SK-N-SH treated with all-trans-retinoic acid at 6 μM for 48 hours (cell line): ENCODE measurements around the gene ATP9A.

Source experiments
- GLIS3 ChIP-seq: fragments of 250-450 bp; sonication (Bioruptor Pico); IDR thresholded peaks from 2 replicates; pipeline ENCODE4 v1.5.0; 2020; ENCODE audit warnings: mild to moderate bottlenecking, moderate library complexity
- PATZ1 ChIP-seq: fragments of 250-450 bp; sonication (Bioruptor Pico); IDR thresholded peaks from 2 replicates; pipeline ENCODE4 v1.8.0; 2020; ENCODE audit warnings: mild to moderate bottlenecking, moderate library complexity, borderline replicate concordance

DNA sequence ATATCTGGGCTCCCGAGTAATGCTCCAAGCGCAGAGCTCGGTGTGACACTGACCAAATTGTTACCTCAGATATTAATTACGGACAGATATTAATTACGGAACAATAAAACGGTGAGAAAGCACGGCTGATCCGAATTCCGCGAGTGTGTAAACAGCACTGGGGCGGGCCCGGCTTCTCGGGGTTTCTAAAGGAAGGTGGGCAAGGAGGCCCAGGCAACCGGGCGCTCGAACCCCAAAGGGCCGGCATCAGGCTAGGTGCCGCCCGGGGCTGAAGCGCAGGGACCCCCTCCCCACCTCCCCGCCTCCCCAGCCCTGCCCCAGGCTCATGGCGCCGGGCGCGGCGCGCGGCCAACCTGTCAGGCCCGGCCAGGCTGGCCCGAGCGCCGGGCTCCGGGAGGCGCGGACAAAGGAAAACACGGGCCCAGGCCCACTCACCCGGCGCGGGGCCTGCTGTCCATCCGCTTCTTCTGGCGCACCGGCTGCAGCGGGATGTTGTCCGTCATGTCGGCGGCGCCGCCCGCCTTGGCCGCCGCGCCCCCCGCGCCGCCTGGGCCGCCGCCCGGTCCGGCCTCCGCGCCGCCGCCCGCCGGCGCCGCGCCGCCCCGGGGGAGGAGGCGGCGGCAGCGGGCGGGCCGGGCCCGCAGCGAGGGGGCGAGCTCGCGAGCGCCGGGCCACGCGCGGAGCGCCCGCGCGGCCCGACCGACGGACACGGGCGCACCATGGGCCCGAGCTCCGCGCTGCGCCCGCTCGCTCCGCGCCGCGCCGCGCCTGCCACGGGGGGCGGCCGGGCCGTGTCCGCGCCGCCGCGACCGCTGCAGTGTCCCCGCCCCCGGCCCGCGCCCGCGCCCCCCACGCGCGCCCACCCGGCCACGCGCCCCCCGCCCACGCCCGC lies at the start of gene ATP9A:
- TF ChIP-seq GLIS3 (CRISPR knock-in tag) (no peak), PATZ1 (no peak)
